Activated CD4-positive, alpha-beta memory T cell treated with anti-CD3 and anti-CD28 coated beads for 36 hours (primary cell): ENCODE data around the gene TTLL8. TPM values are rescaled to one million over a fixed set of nuclear protein-coding genes. Genes with fewer than 3 reads are reported as not detected.

ENCODE experiments used
- CTCF ChIA-PET: fragments of 350-600 bp; sonication (Branson Sonifier 250); formaldehyde crosslinking; loops from one replicate; lab custom pipeline; 2021; ENCODE audit warnings: antibody characterized with exemption, inconsistent platforms; lab: Charles Lee
- POLR2A ChIA-PET: fragments of 350-600 bp; sonication (Branson Sonifier 250); formaldehyde crosslinking; loops from one replicate; lab custom pipeline; 2021; ENCODE audit warnings: antibody characterized with exemption; lab: Charles Lee
- DNase-seq: peaks from one replicate; pipeline ENCODE4 v3.0.0-alpha.2; 2020
- H3K27ac Mint-ChIP-seq: one replicate; pipeline ENCODE4 v1.8.0; 2021; ENCODE audit warnings: mixed read lengths
- H3K27me3 Mint-ChIP-seq: one replicate; pipeline ENCODE4 v1.8.0; 2021; ENCODE audit warnings: mixed read lengths
- H3K36me3 Mint-ChIP-seq: one replicate; pipeline ENCODE4 v1.8.0; 2021; ENCODE audit warnings: mixed read lengths
- H3K4me1 Mint-ChIP-seq: one replicate; pipeline ENCODE4 v1.8.0; 2021; ENCODE audit warnings: low read depth, mixed read lengths
- H3K4me3 Mint-ChIP-seq: one replicate; pipeline ENCODE4 v1.8.0; 2021; ENCODE audit warnings: mild to moderate bottlenecking, mixed read lengths
- H3K9me3 Mint-ChIP-seq: one replicate; pipeline ENCODE4 v1.8.0; 2021; ENCODE audit warnings: mixed read lengths
- intact Hi-C: fragments of 100-400 bp; cut with micrococcal nuclease; formaldehyde crosslinking; loops from one replicate; pipeline ENCODE4 v1.15.1; 2023
- total RNA-seq, 2 experiments: library from RNA; stranded (reverse); gene quantifications; one replicate each; pipeline ENCODE4 v1.2.3, GENCODE V29; 2021

The TTLL8 gene
- total RNA-seq, 2 experiments from 2014 or later = not detected

- H3K36me3 Mint-ChIP-seq = no peaks in the 10 kb centered on the region
- intact Hi-C loops = no loop called here
- H3K4me1 Mint-ChIP-seq = no peaks in the 10 kb centered on the region
- POLR2A ChIA-PET = interaction anchor here (1.0 kb wide), 1 partner anchor 8 kb away, joined by 3 read pairs; no protein-coding TSS in a partner anchor
- no peak overlapping the region for H3K4me3 Mint-ChIP-seq
- DNase-seq = no peak
- no peaks in the 10 kb centered on the region for H3K27me3 Mint-ChIP-seq
- no peak overlapping the region for H3K27ac Mint-ChIP-seq
- CTCF ChIA-PET = no interaction called here
- H3K9me3 Mint-ChIP-seq = no peaks in the 10 kb centered on the region
These were observed 10.0 kb upstream of the TTLL8 start for GRCh38 chr22:50068096-50068495.

- POLR2A ChIA-PET = interaction anchor here (1.0 kb wide), 1 partner anchor 9 kb away, joined by 3 read pairs; no protein-coding TSS in a partner anchor
- Mint-ChIP-seq H3K9me3 (no peaks in the 10 kb centered on the region), H3K4me3 (no peak overlapping the region), H3K36me3 (no peaks in the 10 kb centered on the region), H3K27ac (no peak overlapping the region), H3K27me3 (peaks cover 1% of the 10 kb centered on the region), H3K4me1 (no peaks in the 10 kb centered on the region)
- CTCF ChIA-PET = no interaction called here
- intact Hi-C loops = no loop called here
- DNase-seq = no peak
These were observed 9.1 kb upstream of the TTLL8 start for GRCh38 chr22:50067244-50067643.

- no peak for DNase-seq
- CTCF ChIA-PET = no interaction called here
- Mint-ChIP-seq H3K9me3 (no peaks in the 10 kb centered on the region), H3K4me1 (no peaks in the 10 kb centered on the region), H3K27me3 (peaks cover 8% of the 10 kb centered on the region), H3K4me3 (no peak overlapping the region), H3K27ac (no peak overlapping the region), H3K36me3 (no peaks in the 10 kb centered on the region)
- intact Hi-C loops = no loop called here
- POLR2A ChIA-PET = no interaction called here
These were observed 6.4 kb upstream of the TTLL8 start for GRCh38 chr22:50064453-50064852.

GRCh38 chr22:50063589-50064393, 5.7 kb upstream of the TTLL8 start:
- no peak overlapping the region for H3K27ac Mint-ChIP-seq

GRCh38 chr22:50062509-50063135, 4.5 kb upstream of the TTLL8 start:
- Mint-ChIP-seq H3K36me3 (no peaks in the 10 kb centered on the region), H3K27me3 (peaks cover 17% of the 10 kb centered on the region), H3K27ac (no peak overlapping the region), H3K4me3 (no peak overlapping the region), H3K4me1 (no peaks in the 10 kb centered on the region), H3K9me3 (no peaks in the 10 kb centered on the region)
- CTCF ChIA-PET = no interaction called here
- intact Hi-C loops = no loop called here
- POLR2A ChIA-PET = no interaction called here
- no peak for DNase-seq

More at GRCh38 chr22:50063589-50064393, 5.7 kb upstream of the TTLL8 start:
- Mint-ChIP-seq H3K4me1 (no peaks in the 10 kb centered on the region), H3K4me3 (no peak overlapping the region), H3K9me3 (no peaks in the 10 kb centered on the region), H3K36me3 (no peaks in the 10 kb centered on the region), H3K27me3 (peaks cover 15% of the 10 kb centered on the region)
- ChIA-PET CTCF (no interaction called here), POLR2A (no interaction called here)
- DNase-seq = no peak
- intact Hi-C loops = no loop called here

- Mint-ChIP-seq H3K27ac (no peak overlapping the region), H3K4me3 (no peak overlapping the region), H3K27me3 (peaks cover 21% of the 10 kb centered on the region), H3K36me3 (no peaks in the 10 kb centered on the region), H3K9me3 (no peaks in the 10 kb centered on the region), H3K4me1 (no peaks in the 10 kb centered on the region)
- no peak for DNase-seq
- ChIA-PET CTCF (no interaction called here), POLR2A (no interaction called here)
- intact Hi-C loops = no loop called here
These were observed 3.8 kb upstream of the TTLL8 start for GRCh38 chr22:50061824-50062355.

GRCh38 chr22:50061141-50061823, 3.2 kb upstream of the TTLL8 start:
- Mint-ChIP-seq H3K4me1 (no peaks in the 10 kb centered on the region), H3K27me3 (peaks cover 24% of the 10 kb centered on the region), H3K4me3 (no peak overlapping the region), H3K27ac (no peak overlapping the region), H3K36me3 (no peaks in the 10 kb centered on the region), H3K9me3 (no peaks in the 10 kb centered on the region)
- POLR2A ChIA-PET = no interaction called here
- intact Hi-C loops = no loop called here
- CTCF ChIA-PET = no interaction called here
- DNase-seq = no peak

GRCh38 chr22:50060441-50061140, 2.5 kb upstream of the TTLL8 start:
- H3K27ac Mint-ChIP-seq = no peak overlapping the region

GRCh38 chr22:50059881-50060262, 1.8 kb upstream of the TTLL8 start:
- H3K4me1 Mint-ChIP-seq = no peaks in the 10 kb centered on the region

More at GRCh38 chr22:50060441-50061140, 2.5 kb upstream of the TTLL8 start:
- ChIA-PET CTCF (no interaction called here), POLR2A (no interaction called here)
- no peaks in the 10 kb centered on the region for H3K4me1 Mint-ChIP-seq
- no peaks in the 10 kb centered on the region for H3K36me3 Mint-ChIP-seq
- peaks cover 30% of the 10 kb centered on the region for H3K27me3 Mint-ChIP-seq
- no peaks in the 10 kb centered on the region for H3K9me3 Mint-ChIP-seq
- no peak overlapping the region for H3K4me3 Mint-ChIP-seq
- intact Hi-C loops = no loop called here
- no peak for DNase-seq

GRCh38 chr22:50058906-50059880, 1.1 kb upstream of the TTLL8 start:
- no peak overlapping the region for H3K4me3 Mint-ChIP-seq
- H3K9me3 Mint-ChIP-seq = no peaks in the 10 kb centered on the region
- H3K27ac Mint-ChIP-seq = no peak overlapping the region
- CTCF ChIA-PET = no interaction called here
- intact Hi-C loops = no loop called here
- POLR2A ChIA-PET = no interaction called here
- H3K36me3 Mint-ChIP-seq = no peaks in the 10 kb centered on the region
- no peaks in the 10 kb centered on the region for H3K4me1 Mint-ChIP-seq
- no peak for DNase-seq
- H3K27me3 Mint-ChIP-seq = peaks cover 34% of the 10 kb centered on the region

More at GRCh38 chr22:50059881-50060262, 1.8 kb upstream of the TTLL8 start:
- intact Hi-C loops = no loop called here
- Mint-ChIP-seq H3K27ac (no peak overlapping the region), H3K9me3 (no peaks in the 10 kb centered on the region), H3K36me3 (no peaks in the 10 kb centered on the region), H3K4me3 (no peak overlapping the region), H3K27me3 (peaks cover 34% of the 10 kb centered on the region)
- no peak for DNase-seq
- CTCF ChIA-PET = no interaction called here
- POLR2A ChIA-PET = no interaction called here
